PC-3 (cell line): ENCODE results near the gene NUP210L.
"Not testable (repeated sequence)": the region's sequence is repeated elsewhere in the genome, so short reads cannot be mapped to it uniquely, and the experiment has no call there.

Experiments
- EZH2 ChIP-seq: fragments of 300-600 bp; sonication (generic); IDR thresholded peaks from one replicate; pipeline ENCODE4 v1.6.1; 2017; ENCODE audit warnings: antibody characterized with exemption, mild to moderate bottlenecking, low read length; ENCODE audit not compliant: unreplicated experiment
- EZH2phosphoT487 ChIP-seq: fragments of 300-600 bp; sonication (generic); IDR thresholded peaks from 2 replicates; pipeline ENCODE4 v1.6.1; 2018; ENCODE audit warnings: mild to moderate bottlenecking, antibody characterized with exemption, low read length, borderline replicate concordance
- TF ChIP-seq, protein P1 (sequence below): fragments of 300-600 bp; sonication (generic); conservative IDR thresholded peaks from 2 replicates; pipeline ENCODE4 v1.5.1; 2017; ENCODE audit warnings: antibody characterized with exemption, low read depth, mild to moderate bottlenecking, low read length

DNA sequence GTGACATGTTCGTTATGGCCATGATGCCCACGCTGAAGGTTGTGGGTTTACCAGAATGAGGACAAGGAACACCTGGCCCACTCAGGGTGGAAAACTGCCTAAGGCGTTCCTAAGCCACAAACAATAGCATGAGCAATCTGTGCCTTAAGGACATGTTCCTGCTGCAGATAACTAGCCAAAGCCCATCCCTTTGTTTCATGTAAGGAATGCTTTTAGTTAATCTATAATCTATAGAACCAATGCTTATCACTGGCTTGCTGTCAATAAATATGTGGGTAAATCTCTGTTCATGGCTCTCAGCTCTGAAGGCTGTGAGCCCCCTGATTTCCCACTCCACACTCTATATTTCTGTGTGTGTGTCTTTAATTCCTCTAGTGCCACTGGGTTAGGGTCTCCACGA is 107.4 kb downstream of the NUP210L start:
- TF ChIP-seq, protein P1, sequence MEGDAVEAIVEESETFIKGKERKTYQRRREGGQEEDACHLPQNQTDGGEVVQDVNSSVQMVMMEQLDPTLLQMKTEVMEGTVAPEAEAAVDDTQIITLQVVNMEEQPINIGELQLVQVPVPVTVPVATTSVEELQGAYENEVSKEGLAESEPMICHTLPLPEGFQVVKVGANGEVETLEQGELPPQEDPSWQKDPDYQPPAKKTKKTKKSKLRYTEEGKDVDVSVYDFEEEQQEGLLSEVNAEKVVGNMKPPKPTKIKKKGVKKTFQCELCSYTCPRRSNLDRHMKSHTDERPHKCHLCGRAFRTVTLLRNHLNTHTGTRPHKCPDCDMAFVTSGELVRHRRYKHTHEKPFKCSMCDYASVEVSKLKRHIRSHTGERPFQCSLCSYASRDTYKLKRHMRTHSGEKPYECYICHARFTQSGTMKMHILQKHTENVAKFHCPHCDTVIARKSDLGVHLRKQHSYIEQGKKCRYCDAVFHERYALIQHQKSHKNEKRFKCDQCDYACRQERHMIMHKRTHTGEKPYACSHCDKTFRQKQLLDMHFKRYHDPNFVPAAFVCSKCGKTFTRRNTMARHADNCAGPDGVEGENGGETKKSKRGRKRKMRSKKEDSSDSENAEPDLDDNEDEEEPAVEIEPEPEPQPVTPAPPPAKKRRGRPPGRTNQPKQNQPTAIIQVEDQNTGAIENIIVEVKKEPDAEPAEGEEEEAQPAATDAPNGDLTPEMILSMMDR, result not testable (repeated sequence)
- not testable (repeated sequence) for TF ChIP-seq EZH2, EZH2phosphoT487
